ENCODE results near the gene PRKN. TPM values are rescaled to one million over a fixed set of nuclear protein-coding genes. Genes with fewer than 3 reads are reported as not detected.

PRKN gene
- total RNA-seq (0.60 TPM in 1 of 2 replicates, not detected in the other), polyA plus RNA-seq (0.06 and 0.10 TPM in 2 replicates), polyA minus RNA-seq (0.12 and 1.9 TPM in 2 replicates), Bru-seq, nascent RNA (percentile 17 among the genes with signal in this experiment), BruChase-seq, experiment 1, labeled RNA remaining after a 6-hour chase (percentile 22 among the genes with signal in this experiment), BruChase-seq, experiment 2, labeled RNA remaining after a 2-hour chase (percentile 25 among the genes with signal in this experiment)
- polyA plus RNA-seq (2011; cell fraction: cytosol; rRNA removed): 0.03 and 0.04 TPM in 2 replicates
- polyA plus RNA-seq (2011; cell fraction: nucleus; rRNA removed): 0.38 TPM in 1 of 2 replicates, not detected in the other
- polyA plus RNA-seq (2012): not detected in 2 replicates
- polyA minus RNA-seq (2011; cell fraction: cytosol; rRNA and poly(A)+ RNA removed): not detected
- 2.2 and 4.3 TPM in 2 replicates for polyA minus RNA-seq (2011; cell fraction: nucleus; rRNA and poly(A)+ RNA removed)
- long read RNA-seq: 0 reads

DNA sequence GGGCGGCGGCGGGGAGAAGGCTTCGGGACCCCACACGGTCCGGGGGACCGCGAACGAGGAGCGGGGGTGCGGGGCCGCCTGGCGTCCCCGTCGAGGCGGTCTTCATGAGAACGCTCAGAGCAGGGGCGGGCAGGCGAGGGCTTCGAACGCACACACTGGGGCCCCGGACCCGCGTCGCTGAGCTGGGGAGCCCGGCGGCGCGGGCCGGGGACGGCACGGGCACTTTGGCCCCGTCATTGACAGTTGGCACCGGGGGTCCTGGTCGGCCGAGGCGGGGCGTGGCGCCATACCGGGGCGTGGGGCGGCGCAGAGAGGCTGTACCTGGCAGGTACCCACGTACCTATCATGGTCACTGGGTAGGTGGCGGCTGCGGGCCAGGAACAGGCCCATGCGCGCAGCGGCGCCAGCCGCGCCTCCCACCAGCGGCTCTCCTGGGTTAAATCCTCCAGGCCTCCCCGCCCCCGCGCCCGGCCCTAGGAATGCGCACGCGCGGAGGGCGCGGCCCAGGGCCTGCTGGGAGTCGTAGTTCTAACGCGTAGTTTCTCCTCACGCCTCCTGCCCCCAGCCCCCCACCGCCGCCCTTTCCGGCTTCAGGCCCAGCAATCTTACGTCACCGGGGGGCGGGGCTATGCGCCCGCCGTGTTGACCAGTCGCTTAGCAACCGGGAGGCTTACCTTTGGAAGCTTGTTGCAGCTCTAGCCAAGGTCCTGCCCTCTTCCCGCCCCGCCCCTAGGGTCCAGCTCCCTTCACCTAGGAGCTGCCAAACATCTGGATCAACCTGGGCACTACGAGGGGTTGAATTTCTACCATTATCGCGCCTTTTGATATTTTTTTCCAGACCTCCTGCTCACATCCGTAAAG is at the start of gene PRKN, which contains the start of gene PACRG:
PRKN (minus strand) TSS at position 445 of the 861 bp plus-strand sequence.
PACRG (plus strand) TSS at position 653 of the 861 bp plus-strand sequence.
- no peaks in the 10 kb centered on the region for H4K20me1 ChIP-seq (replicated peaks; ENCODE audit: control insufficient read depth, extremely low read depth, insufficient read depth, low read length)
- H3K79me2 ChIP-seq (ENCODE audit: control insufficient read depth, insufficient read depth, low read length): no peaks in the 10 kb centered on the region
- intact Hi-C loops (cut with micrococcal nuclease) (loop anchor here (5.0 to 10.0 kb wide), 3 partner anchors 545 to 983 kb away; partner anchors contain the start of gene QKI), dilution Hi-C loops (cut with MboI; ENCODE audit: extremely low pct_ligation_motif_present, low sequenced_read_pairs) (no loop called here)
- POLR2A ChIA-PET: no interaction called here
- peak; percentile 39 for TF ChIP-seq POLR2AphosphoS5 (IDR thresholded peaks at IDR 0.05; ENCODE audit: insufficient read depth, low read depth, low read length)
- TF ChIP-seq POLR2A (IDR thresholded peaks at IDR 0.05; ENCODE audit: low read depth, low read length): peak; percentile 30
- no peak for TF ChIP-seq MYC (IDR thresholded peaks at IDR 0.05; ENCODE audit: low read depth, low read length)
- H3K9me1 ChIP-seq (replicated peaks; ENCODE audit: control insufficient read depth, extremely low read depth, insufficient read depth, low read length): no peaks in the 10 kb centered on the region
- H3K36me3 ChIP-seq (ENCODE audit: control insufficient read depth in 2 of 2, extremely low read depth in 1 of 2, insufficient read depth in 2 of 2, low read length in 2 of 2): no peaks in the 10 kb centered on the region
- FAIRE-seq (peak; percentile 89), DNase-seq (ENCODE audit: low read depth, low spot score) (peak; percentile 96)
- no TSS peak for BruUV-seq (replicated peaks)
- peak within 1 kb of the TSS; percentile 57 to 97 (median 60) for H3K4me3 ChIP-seq (replicated peaks in 1 of 3; ENCODE audit: insufficient read depth in 1 of 3, low read depth in 1 of 3, low read length in 3 of 3)
- no peaks in the 10 kb centered on the region for H3K27me3 ChIP-seq (ENCODE audit: control insufficient read depth in 2 of 2, insufficient read depth in 2 of 2, low read length in 2 of 2)
- CTCF ChIA-PET: no interaction called here
- peak within 1 kb of the TSS; percentile 96 for H2AFZ ChIP-seq (ENCODE audit: low read depth, low read length)
- H3K9me3 ChIP-seq (replicated peaks; ENCODE audit: control insufficient read depth, insufficient read depth, low read length): no peaks in the 10 kb centered on the region
- peak within 1 kb of the TSS; percentile 31 for H3K27ac ChIP-seq (ENCODE audit: insufficient read depth, low read depth, low read length)
- peak within 1 kb of the TSS; percentile 76 for H3K4me2 ChIP-seq (ENCODE audit: insufficient read depth, low read length)
- H3K9ac ChIP-seq (replicated peaks; ENCODE audit: extremely low read depth, insufficient read depth, low read length): peak within 1 kb of the TSS; percentile 70
- peaks cover 5% of the 10 kb centered on the region for H3K4me1 ChIP-seq (ENCODE audit: control insufficient read depth, extremely low read depth, insufficient read depth, low read length)

DNA sequence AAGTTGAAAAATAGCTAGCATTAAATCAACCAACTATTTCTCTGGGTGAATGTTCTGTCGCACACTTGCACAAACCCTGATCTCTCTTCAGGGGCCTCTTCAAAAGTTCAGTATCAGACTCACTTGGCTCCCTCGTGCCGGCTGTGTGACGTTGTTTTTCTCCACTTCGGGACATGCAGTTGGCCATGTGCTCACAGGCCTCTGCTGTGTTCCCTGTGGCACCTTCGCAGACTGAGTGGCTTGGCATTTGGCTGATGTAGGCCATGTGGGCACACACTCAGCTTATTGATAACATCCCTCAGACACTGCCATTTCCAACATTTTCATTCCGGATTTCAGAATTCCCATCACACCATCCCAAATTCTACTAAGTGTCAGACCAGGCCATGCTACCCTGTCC is 49.5 kb upstream of the PRKN start:
- dilution Hi-C loops (cut with MboI; ENCODE audit: extremely low pct_ligation_motif_present, low sequenced_read_pairs): no loop called here
- Histone ChIP-seq H3K4me2 (ENCODE audit: insufficient read depth, low read length) (no peak overlapping the region), H4K20me1 (replicated peaks; ENCODE audit: control insufficient read depth, extremely low read depth, insufficient read depth, low read length) (no peaks in the 10 kb centered on the region), H3K4me1 (ENCODE audit: control insufficient read depth, extremely low read depth, insufficient read depth, low read length) (no peaks in the 10 kb centered on the region), H3K9me1 (replicated peaks; ENCODE audit: control insufficient read depth, extremely low read depth, insufficient read depth, low read length) (no peaks in the 10 kb centered on the region), H3K36me3 (ENCODE audit: control insufficient read depth in 2 of 2, extremely low read depth in 1 of 2, insufficient read depth in 2 of 2, low read length in 2 of 2) (no peaks in the 10 kb centered on the region), H3K27ac (ENCODE audit: insufficient read depth, low read depth, low read length) (no peak overlapping the region), H3K9me3 (replicated peaks; ENCODE audit: control insufficient read depth, insufficient read depth, low read length) (no peaks in the 10 kb centered on the region), H2AFZ (ENCODE audit: low read depth, low read length) (no peak overlapping the region), H3K27me3 (ENCODE audit: control insufficient read depth in 2 of 2, insufficient read depth in 2 of 2, low read length in 2 of 2) (no peaks in the 10 kb centered on the region), H3K79me2 (ENCODE audit: control insufficient read depth, insufficient read depth, low read length) (no peaks in the 10 kb centered on the region), H3K9ac (replicated peaks; ENCODE audit: extremely low read depth, insufficient read depth, low read length) (no peak overlapping the region), H3K4me3 (replicated peaks in 1 of 3; ENCODE audit: insufficient read depth in 1 of 3, low read depth in 1 of 3, low read length in 3 of 3) (no peak overlapping the region)
- intact Hi-C loops (cut with micrococcal nuclease): no loop called here
- no TSS peak for BruUV-seq (replicated peaks)
- DNase-seq (ENCODE audit: low read depth, low spot score) (no peak), FAIRE-seq (no peak)
- CTCF ChIA-PET: no interaction called here
- TF ChIP-seq FOS (IDR thresholded peaks at IDR 0.05; ENCODE audit: borderline replicate concordance, insufficient read depth, low read length) (no peak), POLR2AphosphoS5 (IDR thresholded peaks at IDR 0.05; ENCODE audit: insufficient read depth, low read depth, low read length) (no peak), MYC (IDR thresholded peaks at IDR 0.05; ENCODE audit: low read depth, low read length) (no peak), POLR2A (IDR thresholded peaks at IDR 0.05; ENCODE audit: low read depth, low read length) (no peak), GATA2 (IDR thresholded peaks at IDR 0.05; ENCODE audit: insufficient read depth, insufficient read length, low read depth, low read length) (no peak), CTCF (IDR thresholded peaks at IDR 0.05; ENCODE audit: extremely low read depth in 1 of 2, insufficient read depth in 1 of 2, low read depth in 1 of 2, low read length in 2 of 2) (no peak), EZH2 (IDR thresholded peaks at IDR 0.05; ENCODE audit: borderline replicate concordance, low read depth, low read length, severe bottlenecking) (no peak), JUN (IDR thresholded peaks at IDR 0.05; ENCODE audit: borderline replicate concordance, insufficient read depth, insufficient read length, low read depth) (no peak), MAX (IDR thresholded peaks at IDR 0.05; ENCODE audit: insufficient read depth, insufficient read length) (no peak)
- POLR2A ChIA-PET: no interaction called here

Measured in endothelial cell of umbilical vein (primary cell).